Keratinocyte (primary cell): ENCODE measurements around the gene SEC16A.

ENCODE experiments used
- CTCF ChIP-seq, 3 experiments: IDR thresholded peaks in 1 of 3; conservative IDR thresholded peaks in 1 of 3; optimal IDR thresholded peaks in 1 of 3; 2 replicates in 2 of 3; 3 replicates in 1 of 3; pipeline versions ENCODE3 to v1.5.1; 2011; ENCODE audit warnings: low read length in 3 of 3, mild to moderate bottlenecking in 3 of 3, moderate library complexity in 2 of 3, control low read depth in 1 of 3, inconsistent platforms in 1 of 3; ENCODE audit not compliant: insufficient read depth in 2 of 3; ENCODE audit errors: extremely low read depth in 1 of 3
- EZH2 ChIP-seq: IDR thresholded peaks from one replicate; pipeline ENCODE4 v1.6.1; 2012; ENCODE audit warnings: inconsistent platforms, mild to moderate bottlenecking, low read length, moderate library complexity

- TF ChIP-seq CTCF (optimal IDR thresholded peaks at IDR 0.05 in 1 of 3, IDR thresholded peaks at IDR 0.05 in 1 of 3, conservative IDR thresholded peaks at IDR 0.05 in 1 of 3; ENCODE audit: extremely low read depth in 1 of 3, insufficient read depth in 2 of 3, low read length in 3 of 3) (no peak), EZH2 (no peak)
Measured at GRCh38 chr9:136512651-136513071, 29.8 kb upstream of the SEC16A start.
